AG20443 (cell line): ENCODE data around the gene HARS1.
A peak's percentile ranks its signal among the peaks of the same experiment; 100 is the strongest.
"Not testable (repeated sequence)": the region's sequence is repeated elsewhere in the genome, so short reads cannot be mapped to it uniquely, and the experiment has no call there.

Source experiments
- DNase-seq: peaks from one replicate; pipeline ENCODE4 v3.0.0; 2012; ENCODE audit warnings: low spot score, mixed read lengths

Gene HARS1

GRCh38 chr5:140633021-140633471 lies 58.1 kb downstream of the HARS1 start, which contains the start of gene CD14:
TSS of gene CD14 (minus strand) at chr5:140633175. CDS start at chr5:140633071, 104 bp downstream.
- DNase-seq = peak; percentile 67

- peak; percentile 39 for DNase-seq
Observed at GRCh38 chr5:140632366-140633020, 58.7 kb downstream of the HARS1 start.

GRCh38 chr5:140631831-140632365 lies 59.3 kb downstream of the HARS1 start:
- no peak for DNase-seq

GRCh38 chr5:140631036-140631417 lies 60.1 kb downstream of the HARS1 start:
- DNase-seq = no peak

- no peak for DNase-seq
Observed at GRCh38 chr5:140630292-140631035, 60.7 kb downstream of the HARS1 start.

GRCh38 chr5:140628711-140629110 lies 62.5 kb downstream of the HARS1 start:
- DNase-seq = no peak

GRCh38 chr5:140627972-140628371 lies 63.2 kb downstream of the HARS1 start:
- no peak for DNase-seq

GRCh38 chr5:140624886-140625285 lies 66.3 kb downstream of the HARS1 start:
- DNase-seq = not testable (repeated sequence)
